A549 (cell line): ENCODE measurements around the gene SP5. TPM values are rescaled to one million over a fixed set of nuclear protein-coding genes. Genes with fewer than 3 reads are reported as not detected.

Experiments
- ATAC-seq, 2 experiments: fragments of 200-7000 bp in 1 of 2; fragments of >200 bp in 1 of 2; cut with Nextera tagmentation in 1 of 2; cut with Tn5 transposase in 1 of 2; 3 replicates each; pipeline versions ENCODE4 v1.8.0 to v1.9.1; 2018 to 2020; ENCODE audit warnings: mild to moderate bottlenecking in 1 of 2, moderate library complexity in 1 of 2
- CTCF ChIA-PET: fragments of 300-600 bp; sonication (Branson Sonifier 250); formaldehyde crosslinking; extraction: SDS; loops from one replicate; lab custom pipeline; 2021; ENCODE audit warnings: antibody characterized with exemption, inconsistent platforms; lab: Yijun Ruan, JAX
- POLR2A ChIA-PET: fragments of 350-600 bp; formaldehyde crosslinking; extraction: SDS; loops from one replicate; lab custom pipeline; 2021; ENCODE audit warnings: antibody characterized with exemption, inconsistent platforms; lab: Yijun Ruan, JAX
- DNase-seq, 2 experiments: peaks; one replicate each; pipeline versions ENCODE4 v3.0.0 to v3.0.0-alpha.2; 2011 to 2016; ENCODE audit warnings: low read depth in 1 of 2, low spot score in 1 of 2
- FAIRE-seq: peaks from 2 replicates; lab custom pipeline; 2011; peaks lifted over from hg19 to GRCh38; lab: Jason Lieb, UNC
- H3K27ac ChIP-seq, 2 experiments: fragments of >200 bp; sonication (Bioruptor Twin); formaldehyde crosslinking; 3 replicates each; pipeline ENCODE4 v1.5.1; 2016 to 2017
- H3K4me1 ChIP-seq: fragments of >200 bp; sonication (Bioruptor Twin); formaldehyde crosslinking; 3 replicates; pipeline ENCODE4 v1.6.1; 2016
- H3K4me2 ChIP-seq: fragments of >200 bp; sonication (Bioruptor Twin); formaldehyde crosslinking; 3 replicates; pipeline ENCODE4 v1.6.1; 2016
- H3K4me3 ChIP-seq: fragments of >200 bp; sonication (Bioruptor Twin); formaldehyde crosslinking; 3 replicates; pipeline ENCODE4 v1.5.1; 2016
- H3K9me3 ChIP-seq: fragments of >200 bp; sonication (Bioruptor Twin); formaldehyde crosslinking; 3 replicates; pipeline ENCODE4 v1.6.1; 2016
- EP300 ChIP-seq, 2 experiments: fragments of >200 bp; sonication (Bioruptor Twin); formaldehyde crosslinking; IDR thresholded peaks; 2 replicates in 1 of 2; 3 replicates in 1 of 2; pipeline ENCODE4 v1.6.1; 2016 to 2017
- HDAC2 ChIP-seq: fragments of 200-600 bp; sonication (generic); IDR thresholded peaks from 2 replicates; pipeline ENCODE4 v1.6.1; 2016
- JUN ChIP-seq, 2 experiments: fragments of >200 bp; sonication (Bioruptor Twin); formaldehyde crosslinking; IDR thresholded peaks; 2 replicates in 1 of 2; 3 replicates in 1 of 2; pipeline ENCODE4 v1.6.1; 2016 to 2017
- JUNB ChIP-seq: fragments of >200 bp; sonication (Bioruptor Twin); formaldehyde crosslinking; IDR thresholded peaks from 2 replicates; pipeline ENCODE4 v1.6.1; 2016
- KDM1A ChIP-seq: fragments of 200-600 bp; sonication (generic); IDR thresholded peaks from 2 replicates; pipeline ENCODE4 v1.6.1; 2016; ENCODE audit warnings: low read depth, mild to moderate bottlenecking
- KDM5A ChIP-seq: fragments of 200-600 bp; sonication (generic); IDR thresholded peaks from 2 replicates; pipeline ENCODE4 v1.6.1; 2016; ENCODE audit warnings: antibody characterized with exemption, mild to moderate bottlenecking
- MYC ChIP-seq: IDR thresholded peaks from 2 replicates; pipeline ENCODE4 v1.6.1; 2012; ENCODE audit warnings: mild to moderate bottlenecking, inconsistent platforms, low read length, improper control_type of control experiment, borderline replicate concordance
- NFE2L2 ChIP-seq: fragments of 150-350 bp; conservative IDR thresholded peaks from 2 replicates; pipeline ENCODE4 v1.6.1; 2014; ENCODE audit warnings: low read length
- PHF8 ChIP-seq: fragments of 200-600 bp; sonication (generic); IDR thresholded peaks from 2 replicates; pipeline ENCODE4 v1.6.1; 2016; ENCODE audit warnings: low read depth, mild to moderate bottlenecking, antibody characterized with exemption, moderate library complexity, borderline replicate concordance
- POLR2AphosphoS2 ChIP-seq: conservative IDR thresholded peaks from 2 replicates; pipeline ENCODE4 v1.6.1; 2012; ENCODE audit warnings: low read length, improper control_type of control experiment, inconsistent platforms
- SMC3 ChIP-seq: fragments of >200 bp; sonication (Bioruptor Twin); formaldehyde crosslinking; IDR thresholded peaks from 3 replicates; pipeline ENCODE4 v1.6.1; 2018; ENCODE audit warnings: inconsistent platforms
- SREBF2 ChIP-seq: fragments of 450-650 bp; IDR thresholded peaks from 2 replicates; pipeline ENCODE4 v1.6.1; 2014; ENCODE audit warnings: mild to moderate bottlenecking, moderate library complexity
- ZC3H11A ChIP-seq: fragments of 450-650 bp; IDR thresholded peaks from 2 replicates; pipeline ENCODE4 v1.6.1; 2014; ENCODE audit warnings: antibody characterized with exemption, mild to moderate bottlenecking
- ZFP36 ChIP-seq: fragments of 450-650 bp; IDR thresholded peaks from 2 replicates; pipeline ENCODE4 v1.6.1; 2014; ENCODE audit warnings: borderline replicate concordance; ENCODE audit not compliant: partially characterized antibody
- ZSCAN20 ChIP-seq: fragments of 250-450 bp; sonication (Bioruptor Pico); IDR thresholded peaks from 2 replicates; pipeline ENCODE4 v1.8.0; 2022; ENCODE audit warnings: mild to moderate bottlenecking, moderate library complexity
- WGBS: methylation state at CpG from one replicate; pipeline ENCODE4 v1.1.6; 2017; ENCODE audit errors: missing lambda C conversion rate; 5-methylcytosine and 5-hydroxymethylcytosine counted together
- polyA plus RNA-seq, 4 experiments: library from polyadenylated mRNA; depleted of rRNA in 3 of 4; stranded (reverse); fragments of >200 nt; fragmentation: RNase III in 1 of 4; extraction: RNeasy Plus Mini Kit Qiagen cat#74134 plus additional on column Dnase treatment in 1 of 4; gene quantifications; 2 replicates in 3 of 4; 3 replicates in 1 of 4; pipeline ENCODE4 v1.2.3, GENCODE V29; 2011 to 2017
- TF ChIP-seq, protein P1 (sequence below): fragments of >200 bp; sonication (Bioruptor Twin); formaldehyde crosslinking; IDR thresholded peaks from 3 replicates; pipeline ENCODE4 v1.5.1; 2016
- TF ChIP-seq, protein P2 (sequence below): IDR thresholded peaks from 2 replicates; pipeline ENCODE4 v1.6.1; 2012
- TF ChIP-seq, protein P3 (sequence below): fragments of 200-600 bp; sonication (generic); IDR thresholded peaks from 2 replicates; pipeline ENCODE4 v1.6.1; 2016; ENCODE audit warnings: antibody characterized with exemption, mild to moderate bottlenecking, moderate library complexity
- TF ChIP-seq, protein P4 (sequence below): IDR thresholded peaks from 2 replicates; pipeline ENCODE4 v1.6.1; 2012

Gene SP5
- polyA plus RNA-seq, 2 of the 4 experiments (the other 2 are of a cell fraction): not detected

DNA sequence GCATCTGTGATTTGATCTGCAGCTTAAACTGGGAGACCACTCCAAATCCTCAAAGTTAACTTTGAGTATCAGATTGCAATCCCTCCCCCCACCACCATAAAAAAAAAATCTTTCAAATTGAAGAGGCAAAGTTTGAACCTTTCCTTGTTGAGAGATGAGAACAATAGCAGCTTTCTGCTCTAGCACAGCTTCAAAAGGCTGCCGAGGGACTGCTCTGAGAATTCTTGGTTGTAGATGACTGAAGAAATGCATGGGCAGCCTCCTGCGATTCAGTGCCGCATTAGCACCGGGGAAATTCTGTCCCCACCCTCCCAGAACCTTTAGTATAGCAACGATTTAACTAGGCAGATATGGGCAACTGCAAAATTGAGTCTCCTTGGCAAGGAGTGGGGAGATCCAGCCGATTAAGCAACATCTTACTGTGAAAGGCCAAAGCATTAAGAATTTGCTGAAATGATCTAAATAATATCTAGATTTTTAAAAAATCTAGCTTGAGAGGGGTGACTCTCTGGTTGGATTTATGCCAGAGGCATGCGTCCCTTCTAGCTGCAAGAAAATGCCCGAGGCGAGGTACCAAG is 3.9 kb upstream of the SP5 start:
- no peaks in the 10 kb centered on the region for H3K9me3 ChIP-seq
- no peak overlapping the region for H3K4me3 ChIP-seq
- FAIRE-seq (no peak), ATAC-seq (no peak), DNase-seq (no peak)
- no peak overlapping the region for H3K27ac ChIP-seq
- CTCF ChIA-PET: interaction anchor here (1.0 kb wide), 1 partner anchor 8 kb away, joined by 3 read pairs; no protein-coding TSS in a partner anchor
- H3K4me1 ChIP-seq: peaks cover 10% of the 10 kb centered on the region; the same call in 2 of the 3 replicates
- TF ChIP-seq, protein P1, sequence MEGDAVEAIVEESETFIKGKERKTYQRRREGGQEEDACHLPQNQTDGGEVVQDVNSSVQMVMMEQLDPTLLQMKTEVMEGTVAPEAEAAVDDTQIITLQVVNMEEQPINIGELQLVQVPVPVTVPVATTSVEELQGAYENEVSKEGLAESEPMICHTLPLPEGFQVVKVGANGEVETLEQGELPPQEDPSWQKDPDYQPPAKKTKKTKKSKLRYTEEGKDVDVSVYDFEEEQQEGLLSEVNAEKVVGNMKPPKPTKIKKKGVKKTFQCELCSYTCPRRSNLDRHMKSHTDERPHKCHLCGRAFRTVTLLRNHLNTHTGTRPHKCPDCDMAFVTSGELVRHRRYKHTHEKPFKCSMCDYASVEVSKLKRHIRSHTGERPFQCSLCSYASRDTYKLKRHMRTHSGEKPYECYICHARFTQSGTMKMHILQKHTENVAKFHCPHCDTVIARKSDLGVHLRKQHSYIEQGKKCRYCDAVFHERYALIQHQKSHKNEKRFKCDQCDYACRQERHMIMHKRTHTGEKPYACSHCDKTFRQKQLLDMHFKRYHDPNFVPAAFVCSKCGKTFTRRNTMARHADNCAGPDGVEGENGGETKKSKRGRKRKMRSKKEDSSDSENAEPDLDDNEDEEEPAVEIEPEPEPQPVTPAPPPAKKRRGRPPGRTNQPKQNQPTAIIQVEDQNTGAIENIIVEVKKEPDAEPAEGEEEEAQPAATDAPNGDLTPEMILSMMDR: no peak
- TF ChIP-seq KDM5A (no peak), KDM1A (no peak), SREBF2 (no peak), POLR2AphosphoS2 (no peak), NFE2L2 (no peak), JUN (IDR thresholded peaks at IDR 0.05) (no peak), ZSCAN20 (CRISPR knock-in tag) (no peak), HDAC2 (no peak), PHF8 (no peak), ZC3H11A (no peak), ZFP36 (no peak)
- TF ChIP-seq, protein P2, sequence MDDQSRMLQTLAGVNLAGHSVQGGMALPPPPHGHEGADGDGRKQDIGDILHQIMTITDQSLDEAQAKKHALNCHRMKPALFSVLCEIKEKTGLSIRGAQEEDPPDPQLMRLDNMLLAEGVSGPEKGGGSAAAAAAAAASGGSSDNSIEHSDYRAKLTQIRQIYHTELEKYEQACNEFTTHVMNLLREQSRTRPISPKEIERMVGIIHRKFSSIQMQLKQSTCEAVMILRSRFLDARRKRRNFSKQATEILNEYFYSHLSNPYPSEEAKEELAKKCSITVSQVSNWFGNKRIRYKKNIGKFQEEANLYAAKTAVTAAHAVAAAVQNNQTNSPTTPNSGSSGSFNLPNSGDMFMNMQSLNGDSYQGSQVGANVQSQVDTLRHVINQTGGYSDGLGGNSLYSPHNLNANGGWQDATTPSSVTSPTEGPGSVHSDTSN: no peak
- TF ChIP-seq, protein P3, sequence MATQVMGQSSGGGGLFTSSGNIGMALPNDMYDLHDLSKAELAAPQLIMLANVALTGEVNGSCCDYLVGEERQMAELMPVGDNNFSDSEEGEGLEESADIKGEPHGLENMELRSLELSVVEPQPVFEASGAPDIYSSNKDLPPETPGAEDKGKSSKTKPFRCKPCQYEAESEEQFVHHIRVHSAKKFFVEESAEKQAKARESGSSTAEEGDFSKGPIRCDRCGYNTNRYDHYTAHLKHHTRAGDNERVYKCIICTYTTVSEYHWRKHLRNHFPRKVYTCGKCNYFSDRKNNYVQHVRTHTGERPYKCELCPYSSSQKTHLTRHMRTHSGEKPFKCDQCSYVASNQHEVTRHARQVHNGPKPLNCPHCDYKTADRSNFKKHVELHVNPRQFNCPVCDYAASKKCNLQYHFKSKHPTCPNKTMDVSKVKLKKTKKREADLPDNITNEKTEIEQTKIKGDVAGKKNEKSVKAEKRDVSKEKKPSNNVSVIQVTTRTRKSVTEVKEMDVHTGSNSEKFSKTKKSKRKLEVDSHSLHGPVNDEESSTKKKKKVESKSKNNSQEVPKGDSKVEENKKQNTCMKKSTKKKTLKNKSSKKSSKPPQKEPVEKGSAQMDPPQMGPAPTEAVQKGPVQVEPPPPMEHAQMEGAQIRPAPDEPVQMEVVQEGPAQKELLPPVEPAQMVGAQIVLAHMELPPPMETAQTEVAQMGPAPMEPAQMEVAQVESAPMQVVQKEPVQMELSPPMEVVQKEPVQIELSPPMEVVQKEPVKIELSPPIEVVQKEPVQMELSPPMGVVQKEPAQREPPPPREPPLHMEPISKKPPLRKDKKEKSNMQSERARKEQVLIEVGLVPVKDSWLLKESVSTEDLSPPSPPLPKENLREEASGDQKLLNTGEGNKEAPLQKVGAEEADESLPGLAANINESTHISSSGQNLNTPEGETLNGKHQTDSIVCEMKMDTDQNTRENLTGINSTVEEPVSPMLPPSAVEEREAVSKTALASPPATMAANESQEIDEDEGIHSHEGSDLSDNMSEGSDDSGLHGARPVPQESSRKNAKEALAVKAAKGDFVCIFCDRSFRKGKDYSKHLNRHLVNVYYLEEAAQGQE: no peak
- TF ChIP-seq, protein P4, sequence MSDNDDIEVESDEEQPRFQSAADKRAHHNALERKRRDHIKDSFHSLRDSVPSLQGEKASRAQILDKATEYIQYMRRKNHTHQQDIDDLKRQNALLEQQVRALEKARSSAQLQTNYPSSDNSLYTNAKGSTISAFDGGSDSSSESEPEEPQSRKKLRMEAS: no peak
- TF ChIP-seq, all 56 proteins: peak for 0
- 62% methylated on average over 9 of the region's 9 CpGs for WGBS
- H3K4me2 ChIP-seq: no peak overlapping the region
- POLR2A ChIA-PET: no interaction called here

DNA sequence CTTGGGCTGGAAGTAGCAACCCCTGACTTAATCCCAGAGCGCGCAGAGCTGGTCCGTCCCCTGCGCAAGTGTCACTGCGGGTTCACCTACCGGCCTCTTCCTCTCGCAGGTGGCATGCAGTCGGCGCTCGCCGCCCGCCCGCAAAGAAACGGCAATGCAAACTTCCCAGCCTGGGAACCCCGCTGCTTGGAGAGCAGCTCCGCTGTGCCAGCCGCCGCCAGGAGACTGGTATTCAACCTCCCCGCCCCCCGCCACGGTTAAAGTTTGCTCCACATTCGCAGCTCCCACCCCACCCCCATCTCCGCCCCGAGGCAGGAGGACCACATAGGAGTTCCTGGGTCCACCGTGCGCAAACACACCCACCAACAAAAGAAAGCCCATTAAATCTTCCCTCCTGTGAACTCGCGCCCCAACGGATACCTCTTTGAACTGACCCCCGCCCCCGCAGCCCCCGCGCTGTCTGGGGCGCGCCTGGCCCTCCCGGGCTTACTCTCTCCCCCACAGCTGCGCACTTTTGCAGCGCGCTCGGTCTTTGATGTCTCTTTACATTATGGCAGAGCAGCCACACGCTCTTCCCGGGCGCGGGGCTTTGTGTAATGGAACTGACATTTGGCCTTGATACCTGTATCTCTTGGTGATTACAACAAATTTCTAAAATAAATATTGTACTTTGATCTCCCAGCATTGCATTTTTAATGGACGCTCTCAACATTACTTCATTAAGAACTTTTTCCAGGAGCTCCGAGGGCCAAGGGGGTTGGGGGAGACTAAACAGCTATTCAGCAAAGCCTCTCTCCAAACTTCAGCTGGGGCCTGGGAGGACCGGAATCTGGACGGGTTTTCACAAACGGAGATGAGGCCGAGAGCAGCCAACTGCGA is 3.1 kb upstream of the SP5 start:
- H3K4me2 ChIP-seq: no peak overlapping the region
- no peak for TF ChIP-seq EP300 (IDR thresholded peaks at IDR 0.05)
- no peak for TF ChIP-seq ZC3H11A
- no peak for TF ChIP-seq SMC3
- no peak for TF ChIP-seq ZSCAN20 (CRISPR knock-in tag)
- no peak for TF ChIP-seq JUNB
- no peak for TF ChIP-seq MYC
- ATAC-seq (no peak), FAIRE-seq (no peak), DNase-seq (no peak)
- no peak overlapping the region for H3K4me3 ChIP-seq
- POLR2A ChIA-PET: no interaction called here
- 89% methylated on average over 48 of the region's 51 CpGs for WGBS
- H3K27ac ChIP-seq: no peak overlapping the region
- no peaks in the 10 kb centered on the region for H3K9me3 ChIP-seq
- H3K4me1 ChIP-seq: peaks cover 11% of the 10 kb centered on the region; the same call in 2 of the 3 replicates
- CTCF ChIA-PET: interaction anchor here (0.7 to 1.4 kb wide), 4 partner anchors 9 to 101 kb away, joined by 3 read pairs; no protein-coding TSS in a partner anchor
